Measurements from ENCODE around the gene PPP2R1B.

PPP2R1B gene

GRCh38 chr11:111691176-111691575, 75.0 kb downstream of the PPP2R1B start:
- DNase-seq: no peak

DNA sequence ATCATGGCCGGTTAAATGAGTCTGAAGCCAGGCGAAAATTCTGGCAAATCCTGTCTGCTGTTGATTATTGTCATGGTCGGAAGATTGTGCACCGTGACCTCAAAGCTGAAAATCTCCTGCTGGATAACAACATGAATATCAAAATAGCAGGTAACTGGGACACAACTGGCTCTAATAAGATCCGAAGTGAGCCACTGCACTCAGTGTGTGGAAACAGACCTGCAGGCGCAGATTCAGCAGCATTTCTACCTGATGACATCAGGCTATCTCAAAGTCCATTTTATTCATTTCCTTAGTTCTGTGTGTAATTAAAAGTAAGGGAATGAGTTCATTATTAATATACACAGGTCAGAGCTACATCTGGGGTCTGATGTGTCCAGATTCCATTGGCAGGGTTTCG, 78.2 kb downstream of the PPP2R1B start:
- DNase-seq: no peak

GRCh38 chr11:111684251-111684650, 81.9 kb downstream of the PPP2R1B start:
- DNase-seq: no peak

- no peak for DNase-seq
These were observed 82.4 kb downstream of the PPP2R1B start for GRCh38 chr11:111683806-111684205.

DNA sequence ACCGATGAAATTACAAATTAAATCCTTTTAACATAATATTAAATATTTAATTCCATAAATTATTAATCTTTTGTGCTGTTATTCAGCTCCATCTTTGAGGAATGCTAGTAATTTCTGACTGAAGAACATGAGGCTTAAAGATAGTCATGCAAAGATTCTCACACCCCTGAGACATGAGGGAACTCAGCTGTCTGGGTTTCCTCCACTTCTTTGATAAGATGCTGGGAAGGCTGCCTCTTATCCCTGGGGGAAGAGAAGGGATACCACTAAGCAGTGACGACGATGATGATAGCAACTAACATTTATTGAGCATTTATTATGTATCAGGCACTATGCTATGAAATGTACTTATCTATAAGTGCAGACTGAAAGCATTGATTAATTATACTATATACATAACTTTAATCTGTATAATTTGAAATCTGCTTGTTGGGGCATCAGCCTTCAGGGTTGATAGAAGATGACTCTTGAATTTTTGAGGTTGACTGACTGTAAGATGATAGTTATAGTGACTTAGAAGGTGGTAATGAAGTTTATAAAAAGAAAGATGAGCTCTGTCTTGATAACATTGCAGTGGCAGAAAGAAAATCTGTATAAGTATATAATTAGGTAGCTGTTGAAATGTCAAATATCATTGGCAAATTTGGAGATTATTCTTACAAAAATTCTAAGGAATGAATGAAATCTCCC, 85.6 kb downstream of the PPP2R1B start:
- DNase-seq: no peak

Measured in activated naive CD4-positive, alpha-beta T cell (primary cell).